SKM-1 treated with dmso at 0.1 percent for 144 hours (cell line): ENCODE data around the gene TJP3.
"Not testable (repeated sequence)": the region's sequence is repeated elsewhere in the genome, so short reads cannot be mapped to it uniquely, and the experiment has no call there.

Experiments
- DNase-seq: peaks from one replicate; lab custom pipeline; 2025; ENCODE audit not compliant: unreplicated experiment; lab: John Stamatoyannopoulos, UW

The TJP3 gene

GRCh38 chr19:3740431-3740830 is 32.2 kb downstream of the TJP3 start:
- no peak for DNase-seq

GRCh38 chr19:3743486-3743885 is 35.3 kb downstream of the TJP3 start:
- no peak for DNase-seq

GRCh38 chr19:3745363-3746045 is 37.3 kb downstream of the TJP3 start:
- DNase-seq = no peak

GRCh38 chr19:3746371-3747056 is 38.3 kb downstream of the TJP3 start:
- no peak for DNase-seq

- no peak for DNase-seq
Measured at GRCh38 chr19:3748965-3749364, 40.8 kb downstream of the TJP3 start.

GRCh38 chr19:3750211-3750610 is 42.0 kb downstream of the TJP3 start:
- DNase-seq = no peak

- no peak for DNase-seq
Measured at GRCh38 chr19:3751236-3751635, 43.1 kb downstream of the TJP3 start.

- DNase-seq = no peak
Measured at GRCh38 chr19:3752492-3752891, 44.3 kb downstream of the TJP3 start.

GRCh38 chr19:3753631-3754410 is 45.6 kb downstream of the TJP3 start:
- no peak for DNase-seq

- DNase-seq = not testable (repeated sequence)
Measured at GRCh38 chr19:3757705-3758104, 49.5 kb downstream of the TJP3 start.

GRCh38 chr19:3758297-3758696 is 50.1 kb downstream of the TJP3 start:
- DNase-seq = not testable (repeated sequence)

- no peak for DNase-seq
Measured at GRCh38 chr19:3759482-3760254, 51.5 kb downstream of the TJP3 start.

- DNase-seq = no peak
Measured at GRCh38 chr19:3760871-3761361, 52.7 kb downstream of the TJP3 start.

- DNase-seq = peak; percentile 80
Measured at GRCh38 chr19:3761382-3762129, 53.4 kb downstream of the TJP3 start, which contains the start of gene APBA3. Gene APBA3, minus strand, starts transcription at chr19:3761692. Its CDS starts 1,428 bp downstream, at chr19:3760264.

GRCh38 chr19:3762130-3762473 is 53.9 kb downstream of the TJP3 start:
- DNase-seq = peak; percentile 58

GRCh38 chr19:3762501-3763459 is 54.6 kb downstream of the TJP3 start, which contains the start of gene MRPL54:
Gene MRPL54, plus strand, starts transcription at chr19:3762682. Its CDS starts 19 bp downstream, at chr19:3762701.
- DNase-seq = peak; percentile 99

GRCh38 chr19:3765121-3765520 is 56.9 kb downstream of the TJP3 start:
- no peak for DNase-seq

GRCh38 chr19:3765757-3766156 is 57.6 kb downstream of the TJP3 start:
- not testable (repeated sequence) for DNase-seq

GRCh38 chr19:3766520-3766919 is 58.3 kb downstream of the TJP3 start:
- DNase-seq = no peak
